PC-9 (cell line): ENCODE data around the gene WDR18. TPM values are rescaled to one million over a fixed set of nuclear protein-coding genes. Genes with fewer than 3 reads are reported as not detected.

ENCODE experiments used
- BruUV-seq: library from RNA; stranded (reverse); fragments of 400-500 nt; replicated peaks from 2 replicates; lab custom pipeline; 2021; lab: Mats Ljungman, UMichigan
- CTCF ChIA-PET: fragments of 300-600 bp; sonication (Branson Sonifier 250); formaldehyde crosslinking; loops from one replicate; lab custom pipeline; 2022; ENCODE audit warnings: antibody characterized with exemption; lab: Charles Lee
- POLR2A ChIA-PET: fragments of 300-600 bp; sonication (Branson Sonifier 250); formaldehyde crosslinking; loops from one replicate; lab custom pipeline; 2022; ENCODE audit warnings: antibody characterized with exemption; ENCODE audit not compliant: unreplicated experiment; lab: Charles Lee
- DNase-seq, 2 experiments: peaks; one replicate each; pipeline versions ENCODE4 v3.0.0 to v3.0.0-alpha.2; 2015 to 2022; ENCODE audit warnings: mixed read lengths in 1 of 2
- H2AFZ ChIP-seq: fragments of 200-600 bp; sonication (generic); 2 replicates; pipeline ENCODE4 v1.8.1; 2017; ENCODE audit warnings: antibody characterized with exemption
- H3F3A ChIP-seq: fragments of 200-600 bp; sonication (generic); 2 replicates; pipeline ENCODE4 v1.8.1; 2017; ENCODE audit warnings: antibody characterized with exemption, mild to moderate bottlenecking, low read depth; ENCODE audit not compliant: insufficient read depth
- H3K27ac ChIP-seq: fragments of 200-600 bp; sonication (generic); 2 replicates; pipeline ENCODE4 v1.6.1; 2016; ENCODE audit warnings: mixed run types
- H3K27me3 ChIP-seq: fragments of 200-600 bp; sonication (generic); 2 replicates; pipeline ENCODE4 v1.6.1; 2016; ENCODE audit warnings: low read depth, mixed run types; ENCODE audit not compliant: insufficient read depth
- H3K36me3 ChIP-seq: fragments of 200-600 bp; sonication (generic); 2 replicates; pipeline ENCODE4 v1.6.1; 2016; ENCODE audit warnings: low read depth, mixed run types
- H3K4me1 ChIP-seq: fragments of 200-600 bp; sonication (generic); replicated peaks from 2 replicates; pipeline ENCODE4 v1.6.1; 2016; ENCODE audit warnings: mixed run types; ENCODE audit not compliant: insufficient read depth
- H3K4me2 ChIP-seq: fragments of 200-600 bp; sonication (generic); 2 replicates; pipeline ENCODE4 v1.6.1; 2017; ENCODE audit warnings: mixed run types
- H3K4me3 ChIP-seq: fragments of 200-600 bp; sonication (generic); 2 replicates; pipeline ENCODE4 v1.6.1; 2016; ENCODE audit warnings: mixed run types
- H3K79me2 ChIP-seq: fragments of 200-600 bp; sonication (generic); 2 replicates; pipeline ENCODE4 v1.6.1; 2017; ENCODE audit warnings: low read depth, mixed run types
- H3K9me2 ChIP-seq: fragments of 200-600 bp; sonication (generic); 2 replicates; pipeline ENCODE4 v1.8.1; 2017; ENCODE audit warnings: mild to moderate bottlenecking; ENCODE audit not compliant: insufficient read depth
- H3K9me3 ChIP-seq: fragments of 200-600 bp; sonication (generic); 2 replicates; pipeline ENCODE4 v1.8.1; 2016; ENCODE audit warnings: low read depth; ENCODE audit not compliant: insufficient read depth
- H4K20me1 ChIP-seq: fragments of 200-600 bp; sonication (generic); 2 replicates; pipeline ENCODE4 v1.8.1; 2017; ENCODE audit not compliant: insufficient read depth
- EZH2 ChIP-seq: fragments of 200-600 bp; sonication (generic); IDR thresholded peaks from 2 replicates; pipeline ENCODE4 v1.8.0; 2017; ENCODE audit warnings: antibody characterized with exemption, low read depth
- intact Hi-C: fragments of 100-400 bp; cut with micrococcal nuclease; formaldehyde crosslinking; loops from one replicate; pipeline ENCODE4 v1.10.0; 2022; ENCODE audit not compliant: unreplicated experiment
- total RNA-seq: library from RNA; stranded (reverse); gene quantifications from 2 replicates; pipeline ENCODE4 v1.2.3, GENCODE V29; 2021
- TF ChIP-seq, protein P1 (sequence below): fragments of 200-600 bp; sonication (generic); conservative IDR thresholded peaks from 2 replicates; pipeline ENCODE4 v1.6.1; 2017; ENCODE audit warnings: mixed run types, antibody characterized with exemption, mild to moderate bottlenecking, moderate library complexity

WDR18 gene
- total RNA-seq, 1 experiment from 2014 or later, result 61.5 TPM

DNA sequence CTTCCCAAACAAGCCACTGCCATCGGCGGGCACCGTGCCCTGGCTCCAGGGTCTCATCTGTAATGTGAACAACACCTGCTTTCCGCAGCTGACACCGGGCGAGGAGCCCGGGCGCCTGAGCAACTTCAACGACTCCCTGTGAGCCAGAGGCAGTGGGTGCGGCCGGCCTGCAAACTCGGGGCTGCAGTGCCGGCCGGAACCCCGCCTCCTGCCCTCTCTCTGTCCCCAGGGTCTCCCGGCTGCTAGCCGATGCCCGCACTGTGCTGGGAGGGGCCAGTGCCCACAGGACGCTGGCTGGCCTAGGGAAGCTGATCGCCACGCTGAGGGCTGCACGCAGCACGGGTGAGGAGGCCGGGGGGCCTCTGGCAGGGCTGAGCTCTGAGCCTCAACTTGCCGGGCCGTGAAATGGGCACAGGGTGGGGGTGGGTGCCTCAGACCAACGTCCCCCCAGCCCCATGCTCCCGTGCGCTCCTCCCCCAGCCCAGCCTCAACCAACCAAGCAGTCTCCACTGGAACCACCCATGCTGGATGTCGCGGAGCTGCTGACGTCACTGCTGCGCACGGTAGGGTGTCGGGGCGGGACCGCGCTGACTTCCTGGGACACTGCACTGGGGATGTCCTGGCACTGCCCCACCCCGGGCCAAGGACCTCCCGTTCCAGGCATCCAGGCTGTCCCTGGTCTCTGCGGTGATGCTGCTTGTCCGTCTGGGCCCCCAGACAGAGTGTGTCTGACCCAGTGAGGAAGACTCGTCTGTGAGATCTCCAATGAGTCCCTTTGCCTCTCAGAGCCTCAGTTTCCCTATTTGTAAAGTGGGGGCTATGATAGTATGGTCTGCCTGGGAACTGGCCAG lies 57.9 kb downstream of the WDR18 start:
- H3K27me3 ChIP-seq, result no peaks in the 10 kb centered on the region
- no peak overlapping the region for H3K27ac ChIP-seq
- no TSS peak for BruUV-seq
- H3F3A ChIP-seq, result peaks cover 41% of the 10 kb centered on the region
- H3K9me2 ChIP-seq, result no peaks in the 10 kb centered on the region
- H3K4me2 ChIP-seq, result no peak overlapping the region
- TF ChIP-seq EZH2, result no peak
- TF ChIP-seq, protein P1, sequence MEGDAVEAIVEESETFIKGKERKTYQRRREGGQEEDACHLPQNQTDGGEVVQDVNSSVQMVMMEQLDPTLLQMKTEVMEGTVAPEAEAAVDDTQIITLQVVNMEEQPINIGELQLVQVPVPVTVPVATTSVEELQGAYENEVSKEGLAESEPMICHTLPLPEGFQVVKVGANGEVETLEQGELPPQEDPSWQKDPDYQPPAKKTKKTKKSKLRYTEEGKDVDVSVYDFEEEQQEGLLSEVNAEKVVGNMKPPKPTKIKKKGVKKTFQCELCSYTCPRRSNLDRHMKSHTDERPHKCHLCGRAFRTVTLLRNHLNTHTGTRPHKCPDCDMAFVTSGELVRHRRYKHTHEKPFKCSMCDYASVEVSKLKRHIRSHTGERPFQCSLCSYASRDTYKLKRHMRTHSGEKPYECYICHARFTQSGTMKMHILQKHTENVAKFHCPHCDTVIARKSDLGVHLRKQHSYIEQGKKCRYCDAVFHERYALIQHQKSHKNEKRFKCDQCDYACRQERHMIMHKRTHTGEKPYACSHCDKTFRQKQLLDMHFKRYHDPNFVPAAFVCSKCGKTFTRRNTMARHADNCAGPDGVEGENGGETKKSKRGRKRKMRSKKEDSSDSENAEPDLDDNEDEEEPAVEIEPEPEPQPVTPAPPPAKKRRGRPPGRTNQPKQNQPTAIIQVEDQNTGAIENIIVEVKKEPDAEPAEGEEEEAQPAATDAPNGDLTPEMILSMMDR, result no peak
- H3K9me3 ChIP-seq, result no peaks in the 10 kb centered on the region
- no peak overlapping the region for H2AFZ ChIP-seq
- intact Hi-C loops, result no loop called here
- CTCF ChIA-PET, result no interaction called here
- no peaks in the 10 kb centered on the region for H3K79me2 ChIP-seq
- H4K20me1 ChIP-seq, result no peaks in the 10 kb centered on the region
- no peaks in the 10 kb centered on the region for H3K36me3 ChIP-seq
- H3K4me1 ChIP-seq, result peaks cover 10% of the 10 kb centered on the region; the same call in 1 of the 2 replicates
- H3K4me3 ChIP-seq, result no peak overlapping the region
- DNase-seq, result no peak
- POLR2A ChIA-PET, result no interaction called here

- no peak overlapping the region for H3K4me2 ChIP-seq
- H3K9me3 ChIP-seq, result no peaks in the 10 kb centered on the region
- no peak for TF ChIP-seq EZH2
- TF ChIP-seq, protein P1, result no peak
- H3F3A ChIP-seq, result peaks cover 33% of the 10 kb centered on the region
- peaks cover 10% of the 10 kb centered on the region; the same call in 1 of the 2 replicates for H3K4me1 ChIP-seq
- no peak overlapping the region for H3K27ac ChIP-seq
- intact Hi-C loops, result no loop called here
- H2AFZ ChIP-seq, result no peak overlapping the region
- H3K36me3 ChIP-seq, result no peaks in the 10 kb centered on the region
- no peak overlapping the region for H3K4me3 ChIP-seq
- H3K9me2 ChIP-seq, result no peaks in the 10 kb centered on the region
- H3K27me3 ChIP-seq, result no peaks in the 10 kb centered on the region
- ChIA-PET CTCF (no interaction called here), POLR2A (interaction anchor here (0.6 kb wide), 1 partner anchor 312 kb away, joined by 4 read pairs; a partner anchor contains a TSS)
- no peak for DNase-seq
- no TSS peak for BruUV-seq
- H4K20me1 ChIP-seq, result no peaks in the 10 kb centered on the region
- H3K79me2 ChIP-seq, result no peaks in the 10 kb centered on the region
Observed at GRCh38 chr19:1042689-1043511, 58.8 kb downstream of the WDR18 start.

Other genes starting within 250 kb of the WDR18 start
- 91.6 and 101 TPM in 2 replicates for gene MISP, start 233.2 kb upstream of the WDR18 start, total RNA-seq
- 461 and 542 TPM in 2 replicates for gene PTBP1, start 186.9 kb upstream of the WDR18 start, total RNA-seq
- gene PLPPR3, start 162.4 kb upstream of the WDR18 start, total RNA-seq, result 0.81 and 0.90 TPM in 2 replicates
- not detected in 2 replicates for gene AZU1, start 156.5 kb upstream of the WDR18 start, total RNA-seq
- not detected in 2 replicates for gene PRTN3, start 143.3 kb upstream of the WDR18 start, total RNA-seq
- gene ELANE, start 132.0 kb upstream of the WDR18 start, total RNA-seq, result not detected in 2 replicates
- 8.0 and 17.1 TPM in 2 replicates for gene CFD, start 124.7 kb upstream of the WDR18 start, total RNA-seq
- gene MED16, start 91.2 kb upstream of the WDR18 start, total RNA-seq, result 54.7 and 63.8 TPM in 2 replicates
- not detected in 2 replicates for gene RNU6-9, start 90.9 kb upstream of the WDR18 start, total RNA-seq
- gene R3HDM4, start 71.1 kb upstream of the WDR18 start, total RNA-seq, result 55.8 and 57.5 TPM in 2 replicates
- not detected in 2 replicates for gene KISS1R, start 67.0 kb upstream of the WDR18 start, total RNA-seq
- 9.2 and 10.7 TPM in 2 replicates for gene ARID3A, start 58.3 kb upstream of the WDR18 start, total RNA-seq
- gene GRIN3B, start 16.1 kb downstream of the WDR18 start, total RNA-seq, result 0.11 and 0.13 TPM in 2 replicates
- gene TMEM259, start 36.8 kb downstream of the WDR18 start, total RNA-seq, result 155 and 162 TPM in 2 replicates
- not detected in 2 replicates for gene RNU6-2, start 37.2 kb downstream of the WDR18 start, total RNA-seq
- 168 and 206 TPM in 2 replicates for gene CNN2, start 42.3 kb downstream of the WDR18 start, total RNA-seq
- gene ABCA7, start 55.8 kb downstream of the WDR18 start, total RNA-seq, result 29.9 and 32.0 TPM in 2 replicates
- 20.2 and 20.6 TPM in 2 replicates for gene ARHGAP45, start 82.8 kb downstream of the WDR18 start, total RNA-seq
- gene POLR2E, start 111.0 kb downstream of the WDR18 start, total RNA-seq, result 180 and 237 TPM in 2 replicates
- 465 and 489 TPM in 2 replicates for gene GPX4, start 119.6 kb downstream of the WDR18 start, total RNA-seq
- 75.6 and 82.4 TPM in 2 replicates for gene SBNO2, start 189.9 kb downstream of the WDR18 start, total RNA-seq
- 53.0 and 59.5 TPM in 2 replicates for gene STK11, start 221.4 kb downstream of the WDR18 start, total RNA-seq